NCI-H1436 (cell line): Measurements from ENCODE around the gene NUP153.

Experiments
- DNase-seq: peaks from one replicate; lab custom pipeline; 2025; lab: John Stamatoyannopoulos, UW

NUP153 gene

GRCh38 chr6:17662585-17662984, 44.1 kb downstream of the NUP153 start:
- no peak for DNase-seq

GRCh38 chr6:17656644-17657043, 50.1 kb downstream of the NUP153 start:
- no peak for DNase-seq

- DNase-seq, result no peak
Observed at GRCh38 chr6:17656092-17656491, 50.6 kb downstream of the NUP153 start.

GRCh38 chr6:17653198-17653882, 53.4 kb downstream of the NUP153 start:
- DNase-seq, result no peak

GRCh38 chr6:17650656-17651309, 55.9 kb downstream of the NUP153 start:
- DNase-seq, result no peak

GRCh38 chr6:17648745-17649144, 58.0 kb downstream of the NUP153 start:
- no peak for DNase-seq

GRCh38 chr6:17640477-17640917, 66.2 kb downstream of the NUP153 start:
- no peak for DNase-seq

- no peak for DNase-seq
Observed at GRCh38 chr6:17638212-17638715, 68.5 kb downstream of the NUP153 start.

GRCh38 chr6:17635568-17635967, 71.2 kb downstream of the NUP153 start:
- DNase-seq, result no peak

GRCh38 chr6:17633465-17634188, 73.1 kb downstream of the NUP153 start:
- no peak for DNase-seq

GRCh38 chr6:17632934-17633333, 73.8 kb downstream of the NUP153 start:
- DNase-seq, result no peak

GRCh38 chr6:17630511-17631073, 76.1 kb downstream of the NUP153 start:
- no peak for DNase-seq

GRCh38 chr6:17629824-17630510, 76.8 kb downstream of the NUP153 start:
- DNase-seq, result no peak

GRCh38 chr6:17628873-17629272, 77.9 kb downstream of the NUP153 start:
- DNase-seq, result no peak

GRCh38 chr6:17624396-17624795, 82.3 kb downstream of the NUP153 start:
- no peak for DNase-seq

- DNase-seq, result no peak
Observed at GRCh38 chr6:17622144-17622543, 84.6 kb downstream of the NUP153 start.

- DNase-seq, result no peak
Observed at GRCh38 chr6:17621003-17621402, 85.7 kb downstream of the NUP153 start.

- no peak for DNase-seq
Observed at GRCh38 chr6:17615794-17616193, 90.9 kb downstream of the NUP153 start.

GRCh38 chr6:17612048-17612447, 94.7 kb downstream of the NUP153 start:
- DNase-seq, result no peak

GRCh38 chr6:17610835-17611234, 95.9 kb downstream of the NUP153 start:
- DNase-seq, result no peak

GRCh38 chr6:17606606-17607005, 100.1 kb downstream of the NUP153 start:
- no peak for DNase-seq

- DNase-seq, result no peak
Observed at GRCh38 chr6:17602888-17603287, 103.8 kb downstream of the NUP153 start.
